Inflammatory macrophage (primary cell): ENCODE measurements around the gene KL.

ENCODE experiments used
- DNase-seq, 2 donors: peaks; one replicate each; pipeline ENCODE4 v3.0.0-alpha.2; 2020 to 2022
- total RNA-seq, 18 experiments: gene quantifications; one replicate each; lab custom pipeline; 2026; ENCODE audit warnings: mixed read lengths in 6 of 18, inconsistent platforms in 2 of 18; lab: John Stamatoyannopoulos, UW

Gene KL
- 0 to 1.3 (median 0.28) reads per million in 18 experiments for total RNA-seq

GRCh38 chr13:33016414-33017322 is at the start of gene KL:
Gene KL, plus strand, starts transcription at chr13:33016423. Its CDS starts 18 bp downstream, at chr13:33016441.
- DNase-seq = peak; percentile 5 to 39

- no peak for DNase-seq
Measured at GRCh38 chr13:32967584-32968182, 48.5 kb upstream of the KL start.

GRCh38 chr13:32968316-32968715 is 47.9 kb upstream of the KL start:
- no peak for DNase-seq

- no peak for DNase-seq
Measured at GRCh38 chr13:32968793-32969192, 47.4 kb upstream of the KL start.

GRCh38 chr13:32969516-32969941 is 46.7 kb upstream of the KL start:
- peak; percentile 48 to 64 for DNase-seq

- no peak for DNase-seq
Measured at GRCh38 chr13:32976056-32976805, 40.0 kb upstream of the KL start.

- no peak for DNase-seq
Measured at GRCh38 chr13:32976912-32977311, 39.3 kb upstream of the KL start.

GRCh38 chr13:32977321-32977720 is 38.9 kb upstream of the KL start:
- no peak for DNase-seq

- DNase-seq = no peak
Measured at GRCh38 chr13:32978278-32978677, 37.9 kb upstream of the KL start.

GRCh38 chr13:32983058-32983457 is 33.2 kb upstream of the KL start:
- no peak for DNase-seq

- DNase-seq = no peak
Measured at GRCh38 chr13:32984857-32985626, 31.2 kb upstream of the KL start.

GRCh38 chr13:32986552-32986951 is 29.7 kb upstream of the KL start:
- DNase-seq = no peak

GRCh38 chr13:32987462-32987861 is 28.8 kb upstream of the KL start:
- DNase-seq = no peak

- DNase-seq = no peak
Measured at GRCh38 chr13:32988608-32989289, 27.5 kb upstream of the KL start.

- no peak for DNase-seq
Measured at GRCh38 chr13:32989290-32989667, 26.9 kb upstream of the KL start.

- DNase-seq = no peak
Measured at GRCh38 chr13:32989942-32990341, 26.3 kb upstream of the KL start.

- DNase-seq = no peak
Measured at GRCh38 chr13:32993145-32993544, 23.1 kb upstream of the KL start.

GRCh38 chr13:32997399-32997798 is 18.8 kb upstream of the KL start:
- DNase-seq = no peak

GRCh38 chr13:32998966-32999365 is 17.3 kb upstream of the KL start:
- DNase-seq = no peak

- DNase-seq = no peak
Measured at GRCh38 chr13:33000365-33000764, 15.9 kb upstream of the KL start.

- no peak for DNase-seq
Measured at GRCh38 chr13:33003458-33004019, 12.7 kb upstream of the KL start.

GRCh38 chr13:33004511-33004910 is 11.7 kb upstream of the KL start:
- DNase-seq = peak in 1 of 2 donors; percentile 20
